ENCODE results near the gene UEVLD.

The UEVLD gene

DNA sequence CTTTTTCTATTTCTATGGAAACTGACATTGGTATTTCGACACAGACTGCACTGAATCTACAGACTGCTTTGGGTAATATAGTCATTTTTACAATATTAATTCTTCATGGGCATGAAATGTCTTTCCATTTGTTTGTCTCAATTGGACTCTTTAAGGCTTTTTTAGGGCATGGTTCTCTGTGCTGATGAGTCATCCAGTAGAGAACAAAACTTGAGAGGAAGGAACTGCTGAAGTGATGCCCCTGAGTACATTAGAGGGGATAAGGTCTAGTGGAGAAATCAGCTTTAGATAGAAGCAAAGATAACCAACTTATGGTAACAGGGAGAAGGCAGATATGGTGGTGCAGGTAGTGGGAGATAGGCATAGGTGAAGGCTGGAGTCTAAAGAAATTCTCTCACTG lies 86.9 kb downstream of the UEVLD start:
- Histone ChIP-seq H3K79me2 (ENCODE audit: insufficient read depth, low read length) (no peaks in the 10 kb centered on the region), H3K4me3 (ENCODE audit: low read depth, low read length, poor library complexity, severe bottlenecking) (no peak overlapping the region), H3K9me3 (ENCODE audit: low read length) (no peaks in the 10 kb centered on the region), H4K20me1 (ENCODE audit: insufficient read depth, low read length) (no peaks in the 10 kb centered on the region), H3K36me3 (ENCODE audit: insufficient read depth, low read length) (peaks cover 67% of the 10 kb centered on the region), H3K27me3 (ENCODE audit: insufficient read depth, low read length) (no peaks in the 10 kb centered on the region), H3F3A (ENCODE audit: insufficient read depth, low read length) (no peaks in the 10 kb centered on the region), H3K4me1 (ENCODE audit: insufficient read depth, low read length, severe bottlenecking) (no peaks in the 10 kb centered on the region), H3K9me2 (ENCODE audit: low read depth, low read length) (no peaks in the 10 kb centered on the region), H3K9ac (ENCODE audit: low read length) (no peak overlapping the region), H2AFZ (ENCODE audit: low read length) (no peak overlapping the region), H3K4me2 (ENCODE audit: low read length) (no peak overlapping the region), H3K27ac (ENCODE audit: low read depth, low read length, poor library complexity, severe bottlenecking) (no peak overlapping the region)
- TF ChIP-seq, protein P1, sequence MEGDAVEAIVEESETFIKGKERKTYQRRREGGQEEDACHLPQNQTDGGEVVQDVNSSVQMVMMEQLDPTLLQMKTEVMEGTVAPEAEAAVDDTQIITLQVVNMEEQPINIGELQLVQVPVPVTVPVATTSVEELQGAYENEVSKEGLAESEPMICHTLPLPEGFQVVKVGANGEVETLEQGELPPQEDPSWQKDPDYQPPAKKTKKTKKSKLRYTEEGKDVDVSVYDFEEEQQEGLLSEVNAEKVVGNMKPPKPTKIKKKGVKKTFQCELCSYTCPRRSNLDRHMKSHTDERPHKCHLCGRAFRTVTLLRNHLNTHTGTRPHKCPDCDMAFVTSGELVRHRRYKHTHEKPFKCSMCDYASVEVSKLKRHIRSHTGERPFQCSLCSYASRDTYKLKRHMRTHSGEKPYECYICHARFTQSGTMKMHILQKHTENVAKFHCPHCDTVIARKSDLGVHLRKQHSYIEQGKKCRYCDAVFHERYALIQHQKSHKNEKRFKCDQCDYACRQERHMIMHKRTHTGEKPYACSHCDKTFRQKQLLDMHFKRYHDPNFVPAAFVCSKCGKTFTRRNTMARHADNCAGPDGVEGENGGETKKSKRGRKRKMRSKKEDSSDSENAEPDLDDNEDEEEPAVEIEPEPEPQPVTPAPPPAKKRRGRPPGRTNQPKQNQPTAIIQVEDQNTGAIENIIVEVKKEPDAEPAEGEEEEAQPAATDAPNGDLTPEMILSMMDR (IDR thresholded peaks at IDR 0.05; ENCODE audit: low read length): no peak
- TF ChIP-seq EZH2 (IDR thresholded peaks at IDR 0.05; ENCODE audit: borderline replicate concordance, low read length): no peak

- TF ChIP-seq, protein P1 (IDR thresholded peaks at IDR 0.05; ENCODE audit: low read length): no peak
- TF ChIP-seq EZH2 (IDR thresholded peaks at IDR 0.05; ENCODE audit: borderline replicate concordance, low read length): no peak
- H3K36me3 ChIP-seq (ENCODE audit: insufficient read depth, low read length): peaks cover 50% of the 10 kb centered on the region
Measured at GRCh38 chr11:18498039-18498438, 90.5 kb downstream of the UEVLD start.

DNA sequence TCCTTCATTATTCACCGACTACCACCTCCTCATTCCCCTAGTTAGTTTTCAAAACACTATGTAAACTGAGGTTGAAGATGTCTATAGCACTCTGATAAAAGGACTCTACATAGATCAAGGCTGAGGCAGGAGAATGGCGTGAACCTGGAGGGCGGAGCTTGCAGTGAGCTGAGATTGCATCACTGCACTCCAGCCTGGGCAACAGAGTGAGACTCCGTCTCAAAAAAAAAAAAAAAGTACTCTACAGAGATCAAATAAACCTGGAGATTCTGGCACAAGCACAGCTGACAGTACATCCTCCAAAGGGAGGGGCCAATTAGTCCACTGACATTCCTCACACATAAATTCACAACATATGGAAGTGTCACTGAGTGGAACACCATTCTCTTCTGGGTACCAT lies 92.8 kb downstream of the UEVLD start:
- no peak overlapping the region for H3K27ac ChIP-seq (ENCODE audit: low read depth, low read length, poor library complexity, severe bottlenecking)
- H3K9me3 ChIP-seq (ENCODE audit: low read length): no peaks in the 10 kb centered on the region
- no peak overlapping the region for H2AFZ ChIP-seq (ENCODE audit: low read length)
- no peak overlapping the region for H3K9ac ChIP-seq (ENCODE audit: low read length)
- no peak for TF ChIP-seq EZH2 (IDR thresholded peaks at IDR 0.05; ENCODE audit: borderline replicate concordance, low read length)
- TF ChIP-seq, protein P1 (IDR thresholded peaks at IDR 0.05; ENCODE audit: low read length): no peak
- H3K9me2 ChIP-seq (ENCODE audit: low read depth, low read length): no peaks in the 10 kb centered on the region
- peaks cover 12% of the 10 kb centered on the region for H3K4me1 ChIP-seq (ENCODE audit: insufficient read depth, low read length, severe bottlenecking)
- no peaks in the 10 kb centered on the region for H4K20me1 ChIP-seq (ENCODE audit: insufficient read depth, low read length)
- no peak overlapping the region for H3K4me2 ChIP-seq (ENCODE audit: low read length)
- no peaks in the 10 kb centered on the region for H3K79me2 ChIP-seq (ENCODE audit: insufficient read depth, low read length)
- peaks cover 50% of the 10 kb centered on the region for H3K36me3 ChIP-seq (ENCODE audit: insufficient read depth, low read length)
- no peak overlapping the region for H3K4me3 ChIP-seq (ENCODE audit: low read depth, low read length, poor library complexity, severe bottlenecking)
- no peaks in the 10 kb centered on the region for H3K27me3 ChIP-seq (ENCODE audit: insufficient read depth, low read length)
- H3F3A ChIP-seq (ENCODE audit: insufficient read depth, low read length): no peaks in the 10 kb centered on the region; the same call in 1 of the 2 replicates

More at GRCh38 chr11:18498039-18498438, 90.5 kb downstream of the UEVLD start:
- H2AFZ ChIP-seq (ENCODE audit: low read length): no peak overlapping the region
- H3K4me3 ChIP-seq (ENCODE audit: low read depth, low read length, poor library complexity, severe bottlenecking): no peak overlapping the region
- no peak overlapping the region for H3K9ac ChIP-seq (ENCODE audit: low read length)
- H3K9me3 ChIP-seq (ENCODE audit: low read length): no peaks in the 10 kb centered on the region
- H3K27ac ChIP-seq (ENCODE audit: low read depth, low read length, poor library complexity, severe bottlenecking): no peak overlapping the region
- no peaks in the 10 kb centered on the region for H3K79me2 ChIP-seq (ENCODE audit: insufficient read depth, low read length)
- H3F3A ChIP-seq (ENCODE audit: insufficient read depth, low read length): no peaks in the 10 kb centered on the region
- no peaks in the 10 kb centered on the region for H4K20me1 ChIP-seq (ENCODE audit: insufficient read depth, low read length)
- H3K4me2 ChIP-seq (ENCODE audit: low read length): no peak overlapping the region
- no peaks in the 10 kb centered on the region for H3K9me2 ChIP-seq (ENCODE audit: low read depth, low read length)
- peaks cover 8% of the 10 kb centered on the region for H3K4me1 ChIP-seq (ENCODE audit: insufficient read depth, low read length, severe bottlenecking)
- no peaks in the 10 kb centered on the region for H3K27me3 ChIP-seq (ENCODE audit: insufficient read depth, low read length)
